ENCODE measurements around the gene NXPH3. TPM values are rescaled to one million over a fixed set of nuclear protein-coding genes. Genes with fewer than 3 reads are reported as not detected.

Gene NXPH3
- polyA plus RNA-seq, 1 of the 3 experiments (the other 2 are of a cell fraction): 0.30 TPM

DNA sequence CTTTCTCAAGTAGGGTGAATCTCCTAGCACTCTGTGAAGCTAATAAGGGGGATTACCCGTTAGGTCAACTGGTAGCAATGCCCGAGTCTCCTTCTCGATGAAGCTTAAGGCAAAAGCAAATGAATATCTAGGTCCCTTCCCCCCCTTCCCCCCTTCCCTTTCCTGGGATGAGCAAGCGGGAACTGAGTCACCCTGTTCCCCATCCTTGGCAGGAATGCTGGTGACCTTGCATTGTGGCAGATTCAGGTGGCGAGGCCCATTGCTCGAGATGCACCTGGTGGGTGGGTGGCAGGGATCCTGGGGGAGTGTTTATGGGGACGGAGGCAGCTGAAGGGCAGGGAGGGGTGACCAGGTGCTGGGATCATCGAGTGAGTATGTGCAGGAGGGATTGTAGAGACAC is 7.1 kb downstream of the NXPH3 start (continued):
- TF ChIP-seq USF2 (IDR thresholded peaks at IDR 0.05; ENCODE audit: borderline replicate concordance, low read depth, low read length): no peak
- no peak for TF ChIP-seq EZH2phosphoT487 (IDR thresholded peaks at IDR 0.05; ENCODE audit: borderline replicate concordance, low read depth)
- TF ChIP-seq FOXJ3 (CRISPR knock-in tag; IDR thresholded peaks at IDR 0.05): no peak
- TF ChIP-seq IRF3 (IDR thresholded peaks at IDR 0.05; ENCODE audit: low read depth, low read length): no peak
- TF ChIP-seq JUND (IDR thresholded peaks at IDR 0.05): no peak; the same call in 1 of the 2 replicates
- no peak for TF ChIP-seq NRF1 (IDR thresholded peaks at IDR 0.05; ENCODE audit: low read depth, low read length)
- no peak for TF ChIP-seq FOXM1 (IDR thresholded peaks at IDR 0.05; ENCODE audit: low read depth)
- TF ChIP-seq, protein P1, sequence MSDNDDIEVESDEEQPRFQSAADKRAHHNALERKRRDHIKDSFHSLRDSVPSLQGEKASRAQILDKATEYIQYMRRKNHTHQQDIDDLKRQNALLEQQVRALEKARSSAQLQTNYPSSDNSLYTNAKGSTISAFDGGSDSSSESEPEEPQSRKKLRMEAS (IDR thresholded peaks at IDR 0.05; ENCODE audit: low read depth): no peak

GRCh38 chr17:49583226-49583625 is 7.6 kb downstream of the NXPH3 start:
- H3K27ac ChIP-seq (ENCODE audit: low read depth in 2 of 2, low read length in 1 of 2): no peak overlapping the region
- POLR2A ChIA-PET: no interaction called here
- no peaks in the 10 kb centered on the region for H3K79me2 ChIP-seq (ENCODE audit: insufficient read depth)
- H3K27me3 ChIP-seq (ENCODE audit: insufficient read depth): no peaks in the 10 kb centered on the region
- no peak overlapping the region for H2AFZ ChIP-seq (ENCODE audit: low read depth)
- peaks cover under 1% of the 10 kb centered on the region for H3F3A ChIP-seq (replicated peaks; ENCODE audit: insufficient read depth)
- CTCF ChIA-PET: interaction anchor here (0.9 to 48.9 kb wide), 4 partner anchors 8 to 110 kb away, joined by 3 to 2107 read pairs (median 34); partner anchors contain the start of genes SLC35B1 and SPOP
- peak; percentile 10 for DNase-seq
- no peaks in the 10 kb centered on the region for H3K9me3 ChIP-seq
- 94% methylated on average over 5 of the region's 5 CpGs for WGBS (ENCODE audit: low lambda C conversion rate)
- no peak overlapping the region for H3K4me2 ChIP-seq
- no peak overlapping the region for H3K9ac ChIP-seq
- no peaks in the 10 kb centered on the region for H4K20me1 ChIP-seq (ENCODE audit: insufficient read depth)
- no peaks in the 10 kb centered on the region for H3K9me2 ChIP-seq
- no peak for TF ChIP-seq MEF2A (IDR thresholded peaks at IDR 0.05; ENCODE audit: borderline replicate concordance, low read depth)
- TF ChIP-seq GATA2 (CRISPR knock-in tag; IDR thresholded peaks at IDR 0.05): no peak
- TF ChIP-seq, protein P2, sequence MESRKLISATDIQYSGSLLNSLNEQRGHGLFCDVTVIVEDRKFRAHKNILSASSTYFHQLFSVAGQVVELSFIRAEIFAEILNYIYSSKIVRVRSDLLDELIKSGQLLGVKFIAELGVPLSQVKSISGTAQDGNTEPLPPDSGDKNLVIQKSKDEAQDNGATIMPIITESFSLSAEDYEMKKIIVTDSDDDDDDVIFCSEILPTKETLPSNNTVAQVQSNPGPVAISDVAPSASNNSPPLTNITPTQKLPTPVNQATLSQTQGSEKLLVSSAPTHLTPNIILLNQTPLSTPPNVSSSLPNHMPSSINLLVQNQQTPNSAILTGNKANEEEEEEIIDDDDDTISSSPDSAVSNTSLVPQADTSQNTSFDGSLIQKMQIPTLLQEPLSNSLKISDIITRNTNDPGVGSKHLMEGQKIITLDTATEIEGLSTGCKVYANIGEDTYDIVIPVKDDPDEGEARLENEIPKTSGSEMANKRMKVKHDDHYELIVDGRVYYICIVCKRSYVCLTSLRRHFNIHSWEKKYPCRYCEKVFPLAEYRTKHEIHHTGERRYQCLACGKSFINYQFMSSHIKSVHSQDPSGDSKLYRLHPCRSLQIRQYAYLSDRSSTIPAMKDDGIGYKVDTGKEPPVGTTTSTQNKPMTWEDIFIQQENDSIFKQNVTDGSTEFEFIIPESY (IDR thresholded peaks at IDR 0.05; ENCODE audit: borderline replicate concordance, low read depth): no peak
- no peak for TF ChIP-seq RAD21 (IDR thresholded peaks at IDR 0.05; ENCODE audit: low read length)
- no peak for TF ChIP-seq TEAD4 (IDR thresholded peaks at IDR 0.05; ENCODE audit: borderline replicate concordance, insufficient read depth)
- TF ChIP-seq, protein P1 (IDR thresholded peaks at IDR 0.05; ENCODE audit: low read depth): no peak
- no peak for TF ChIP-seq EP300 (IDR thresholded peaks at IDR 0.05; ENCODE audit: borderline replicate concordance in 1 of 2, low read depth in 1 of 2, low read length in 1 of 2)
- no peak for TF ChIP-seq EZH2phosphoT487 (IDR thresholded peaks at IDR 0.05; ENCODE audit: borderline replicate concordance, low read depth)
- no peak for TF ChIP-seq NRF1 (IDR thresholded peaks at IDR 0.05; ENCODE audit: low read depth, low read length)
- no peak for TF ChIP-seq FOSL2 (IDR thresholded peaks at IDR 0.05; ENCODE audit: borderline replicate concordance, low read depth)
- TF ChIP-seq POLR2AphosphoS5 (IDR thresholded peaks at IDR 0.05; ENCODE audit: low read depth, low read length): no peak
- TF ChIP-seq ELF1 (IDR thresholded peaks at IDR 0.05): no peak
- no peak for TF ChIP-seq FOXJ3 (CRISPR knock-in tag; IDR thresholded peaks at IDR 0.05)
- H3K36me3 ChIP-seq (replicated peaks in 1 of 2; ENCODE audit: control insufficient read depth in 1 of 2, insufficient read depth in 2 of 2, low read length in 1 of 2): no peaks in the 10 kb centered on the region
- H3K4me3 ChIP-seq (ENCODE audit: low read depth in 2 of 2, low read length in 1 of 2): no peak overlapping the region
- peaks cover 8 to 14% of the 10 kb centered on the region in 2 experiments; a peak in 3 of 4 replicates for H3K4me1 ChIP-seq (ENCODE audit: control insufficient read depth in 1 of 2, insufficient read depth in 2 of 2, low read depth in 1 of 2, low read length in 1 of 2)

All from SK-N-SH (cell line).